Measurements from ENCODE around the gene COL6A3. TPM values are rescaled to one million over a fixed set of nuclear protein-coding genes. Genes with fewer than 3 reads are reported as not detected.

The COL6A3 gene
- total RNA-seq, 3 donors from 2014 or later, result 116 to 907 (median 320) TPM

Other genes with a start within 250 kb of the COL6A3 start
- 100 to 1,000 TPM in 2 of 3 donors, 10 to 100 TPM in 1; 15.5 to 242 (median 223) TPM for gene MLPH, start 73.1 kb upstream of the COL6A3 start, total RNA-seq
- gene PRLH, start 152.4 kb upstream of the COL6A3 start, total RNA-seq, result not detected
- gene RAB17, start 176.6 kb upstream of the COL6A3 start, total RNA-seq, result 10 to 100 TPM in 2 of 3 donors, not detected in 1; 39.7 to 43.9 TPM
- 100 to 1,000 TPM in 2 of 3 donors, 10 to 100 TPM in 1; 82.6 to 136 (median 130) TPM for gene LRRFIP1, start 213.4 kb upstream of the COL6A3 start, total RNA-seq